Hematopoietic multipotent progenitor cell treated with erythropoietin and hydrocortisone succinate and interleukin-3 and kit ligand, for 4 days (in vitro differentiated cells): ENCODE results near the gene ADGRB3.
"Not testable (repeated sequence)": the region's sequence is repeated elsewhere in the genome, so short reads cannot be mapped to it uniquely, and the experiment has no call there.

Experiments
- DNase-seq: peaks from one replicate; pipeline ENCODE4 v3.0.0-alpha.2; 2015

Gene ADGRB3

GRCh38 chr6:69061066-69061465, 426.0 kb downstream of the ADGRB3 start:
- DNase-seq, result no peak

GRCh38 chr6:69063401-69063800, 428.3 kb downstream of the ADGRB3 start:
- no peak for DNase-seq

GRCh38 chr6:69064226-69064625, 429.1 kb downstream of the ADGRB3 start:
- DNase-seq, result no peak

GRCh38 chr6:69069881-69070280, 434.8 kb downstream of the ADGRB3 start:
- no peak for DNase-seq

GRCh38 chr6:69072796-69073195, 437.7 kb downstream of the ADGRB3 start:
- DNase-seq, result no peak

GRCh38 chr6:69084746-69085335, 449.8 kb downstream of the ADGRB3 start:
- DNase-seq, result no peak

- DNase-seq, result no peak
These were observed 451.6 kb downstream of the ADGRB3 start for GRCh38 chr6:69086689-69087088.

GRCh38 chr6:69089539-69089938, 454.5 kb downstream of the ADGRB3 start:
- no peak for DNase-seq

GRCh38 chr6:69090132-69090531, 455.1 kb downstream of the ADGRB3 start:
- no peak for DNase-seq

- DNase-seq, result no peak
These were observed 461.6 kb downstream of the ADGRB3 start for GRCh38 chr6:69096681-69097080.

- no peak for DNase-seq
These were observed 462.9 kb downstream of the ADGRB3 start for GRCh38 chr6:69097948-69098347.

GRCh38 chr6:69098910-69099309, 463.8 kb downstream of the ADGRB3 start:
- DNase-seq, result no peak

GRCh38 chr6:69100772-69101171, 465.7 kb downstream of the ADGRB3 start:
- DNase-seq, result no peak

- no peak for DNase-seq
These were observed 467.3 kb downstream of the ADGRB3 start for GRCh38 chr6:69102416-69102815.

- DNase-seq, result no peak
These were observed 470.2 kb downstream of the ADGRB3 start for GRCh38 chr6:69105288-69105687.

- no peak for DNase-seq
These were observed 471.4 kb downstream of the ADGRB3 start for GRCh38 chr6:69106511-69106910.

GRCh38 chr6:69111301-69111700, 476.2 kb downstream of the ADGRB3 start:
- DNase-seq, result no peak

GRCh38 chr6:69116658-69117057, 481.6 kb downstream of the ADGRB3 start:
- no peak for DNase-seq

- DNase-seq, result not testable (repeated sequence)
These were observed 486.7 kb downstream of the ADGRB3 start for GRCh38 chr6:69121461-69122406.

GRCh38 chr6:69122407-69122773, 487.3 kb downstream of the ADGRB3 start:
- DNase-seq, result no peak

- DNase-seq, result no peak
These were observed 493.3 kb downstream of the ADGRB3 start for GRCh38 chr6:69128411-69128810.

- DNase-seq, result no peak
These were observed 494.0 kb downstream of the ADGRB3 start for GRCh38 chr6:69129046-69129445.

GRCh38 chr6:69135927-69136326, 500.8 kb downstream of the ADGRB3 start:
- no peak for DNase-seq

- DNase-seq, result no peak
These were observed 503.1 kb downstream of the ADGRB3 start for GRCh38 chr6:69138148-69138547.
